Brain microvascular endothelial cell (primary cell): Measurements from ENCODE around the gene SYCP2.

Source experiments
- DNase-seq: peaks from one replicate; pipeline ENCODE4 v3.0.0-alpha.2; 2020
- H3K27ac ChIP-seq: fragments of 250-450 bp; sonication (Bioruptor Pico); 2 replicates; pipeline ENCODE4 v1.5.1; 2020; ENCODE audit warnings: mild to moderate bottlenecking, moderate library complexity
- H3K27me3 ChIP-seq: fragments of 250-450 bp; sonication (Bioruptor Pico); replicated peaks from 2 replicates; pipeline ENCODE4 v1.5.1; 2020; ENCODE audit warnings: mild to moderate bottlenecking
- H3K36me3 ChIP-seq: fragments of 250-450 bp; sonication (Bioruptor Pico); replicated peaks from 2 replicates; pipeline ENCODE4 v1.5.1; 2020; ENCODE audit warnings: mild to moderate bottlenecking
- H3K4me3 ChIP-seq: 2 replicates; pipeline ENCODE4 v1.5.1; 2011; ENCODE audit warnings: low read depth, mild to moderate bottlenecking, control low read depth, low read length, moderate library complexity
- CTCF ChIP-seq: IDR thresholded peaks from 2 replicates; pipeline ENCODE4 v1.5.1; 2011; ENCODE audit warnings: low read depth, mild to moderate bottlenecking, moderate library complexity, low read length, control low read depth, inconsistent platforms; ENCODE audit errors: missing control alignments
- in situ Hi-C: cut with HindIII; loops from 2 replicates; pipeline ENCODE4 v1.10.0; 2017; ENCODE audit warnings: low sequenced_read_pairs, low pct_ligation_motif_present

Gene SYCP2

GRCh38 chr20:59932616-59933295, 681 bp downstream of the SYCP2 start:
- Histone ChIP-seq H3K36me3 (no peaks in the 10 kb centered on the region), H3K4me3 (no peak overlapping the region), H3K27ac (no peak overlapping the region), H3K27me3 (no peaks in the 10 kb centered on the region)
- in situ Hi-C loops: no loop called here
- DNase-seq: no peak
- TF ChIP-seq CTCF: no peak

GRCh38 chr20:59931511-59932312, 1.7 kb downstream of the SYCP2 start:
- no peak overlapping the region for H3K4me3 ChIP-seq
- in situ Hi-C loops: no loop called here
- no peak overlapping the region for H3K27ac ChIP-seq
- no peaks in the 10 kb centered on the region for H3K36me3 ChIP-seq
- no peaks in the 10 kb centered on the region for H3K27me3 ChIP-seq
- TF ChIP-seq CTCF: no peak
- DNase-seq: no peak

DNA sequence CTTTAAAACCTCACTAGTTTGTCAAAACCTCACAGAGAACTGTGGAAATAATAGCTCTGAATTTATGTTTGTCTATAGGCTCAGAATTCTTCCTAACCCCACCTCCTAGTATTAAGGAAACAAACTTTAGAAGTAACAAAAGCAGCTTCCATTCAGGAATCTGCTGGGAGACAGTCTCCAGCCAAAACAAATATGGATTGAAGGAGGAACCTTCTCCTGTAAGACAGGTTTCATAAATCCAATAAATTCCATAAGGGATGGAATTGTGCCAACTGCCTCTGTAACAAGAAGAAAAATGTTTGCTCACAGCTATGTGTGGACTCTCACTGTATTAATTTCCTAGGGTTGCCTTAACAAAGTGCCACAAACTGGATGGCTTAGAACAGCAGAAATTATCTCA, 7.5 kb downstream of the SYCP2 start:
- no peaks in the 10 kb centered on the region for H3K27me3 ChIP-seq
- H3K27ac ChIP-seq: no peak overlapping the region
- no peak for DNase-seq
- H3K4me3 ChIP-seq: no peak overlapping the region
- H3K36me3 ChIP-seq: no peaks in the 10 kb centered on the region
- no peak for TF ChIP-seq CTCF
- in situ Hi-C loops: no loop called here

- Histone ChIP-seq H3K27me3 (no peaks in the 10 kb centered on the region), H3K27ac (no peak overlapping the region), H3K36me3 (no peaks in the 10 kb centered on the region), H3K4me3 (no peak overlapping the region)
- DNase-seq: no peak
- in situ Hi-C loops: no loop called here
- no peak for TF ChIP-seq CTCF
Measured at GRCh38 chr20:59925359-59925758, 8.1 kb downstream of the SYCP2 start.

GRCh38 chr20:59923514-59923913, 9.9 kb downstream of the SYCP2 start:
- DNase-seq: no peak
- no peak for TF ChIP-seq CTCF
- Histone ChIP-seq H3K27me3 (no peaks in the 10 kb centered on the region), H3K27ac (no peak overlapping the region), H3K36me3 (no peaks in the 10 kb centered on the region), H3K4me3 (no peak overlapping the region)
- in situ Hi-C loops: no loop called here

DNA sequence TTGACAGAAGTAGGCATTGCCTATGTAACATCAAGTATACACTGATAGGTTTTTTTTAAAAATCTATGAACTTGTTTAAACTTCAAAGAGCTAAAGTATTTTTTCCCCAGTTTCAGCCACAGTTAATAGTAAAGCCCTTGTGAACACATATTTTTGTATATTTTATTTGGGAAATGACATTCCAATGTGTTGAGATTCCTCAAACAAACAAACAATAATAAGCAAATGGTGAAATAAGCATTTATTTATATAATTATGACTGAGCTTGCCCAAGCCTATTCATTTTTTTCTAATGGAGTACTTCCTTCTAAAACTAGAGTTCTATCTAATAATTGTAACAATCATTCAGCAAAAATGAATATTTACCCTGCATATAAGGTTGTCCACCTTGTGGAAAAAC, 12.5 kb downstream of the SYCP2 start:
- no peaks in the 10 kb centered on the region for H3K36me3 ChIP-seq
- TF ChIP-seq CTCF: no peak
- H3K4me3 ChIP-seq: no peak overlapping the region
- in situ Hi-C loops: no loop called here
- DNase-seq: no peak
- H3K27me3 ChIP-seq: no peaks in the 10 kb centered on the region
- no peak overlapping the region for H3K27ac ChIP-seq
